ENCODE measurements around the gene IAH1. TPM values are rescaled to one million over a fixed set of nuclear protein-coding genes. Genes with fewer than 3 reads are reported as not detected.

IAH1 gene, protein sequence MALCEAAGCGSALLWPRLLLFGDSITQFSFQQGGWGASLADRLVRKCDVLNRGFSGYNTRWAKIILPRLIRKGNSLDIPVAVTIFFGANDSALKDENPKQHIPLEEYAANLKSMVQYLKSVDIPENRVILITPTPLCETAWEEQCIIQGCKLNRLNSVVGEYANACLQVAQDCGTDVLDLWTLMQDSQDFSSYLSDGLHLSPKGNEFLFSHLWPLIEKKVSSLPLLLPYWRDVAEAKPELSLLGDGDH
- total RNA-seq: 10 to 100 TPM; 44.9 to 76.0 TPM
- polyA plus RNA-seq (ENCODE audit: insufficient read length in 2 of 2): 10 to 100 TPM; 63.9 to 72.8 TPM
- long read RNA-seq, donor 1, transcript IAH1-202 (5 exons, 2,137 nt): minor isoform, 5 of 59 reads
- long read RNA-seq, donor 1, transcript IAH1-215 (6 exons, 1,266 nt): major isoform, 43 of 59 reads
- long read RNA-seq, donor 1, partial matches to known transcripts: 5 of 59 reads
- long read RNA-seq, donor 1, other reads (novel, unspliced or antisense): 0 of 59 reads
- long read RNA-seq, donor 2, transcript IAH1-215 (6 exons, 1,266 nt): major isoform, 12 of 18 reads
- long read RNA-seq, donor 2, partial matches to known transcripts: 0 of 18 reads
- long read RNA-seq, donor 2, other reads (novel, unspliced or antisense): 0 of 18 reads
- long read RNA-seq, donor 3, transcript IAH1-215 (6 exons, 1,266 nt): major isoform, 14 of 17 reads
- long read RNA-seq, donor 3, partial matches to known transcripts: 0 of 17 reads
- long read RNA-seq, donor 3, other reads (novel, unspliced or antisense): 0 of 17 reads
- long read RNA-seq, donor 4, transcript IAH1-202 (5 exons, 2,137 nt): minor isoform, 8 of 51 reads
- long read RNA-seq, donor 4, transcript IAH1-215 (6 exons, 1,266 nt): major isoform, 39 of 51 reads
- long read RNA-seq, donor 4, partial matches to known transcripts: 0 of 51 reads
- long read RNA-seq, donor 4, other reads (novel, unspliced or antisense): 0 of 51 reads

GRCh38 chr2:9474361-9475057, at the start of gene IAH1:
Gene IAH1 (plus strand): TSS chr2:9474551. CDS start chr2:9474567, 16 bp downstream.
- Histone ChIP-seq H3K36me3 (ENCODE audit: control insufficient read depth, insufficient read depth, low read length) (peaks cover 15% of the 10 kb centered on the region), H3K9me3 (ENCODE audit: control insufficient read depth, insufficient read depth, low read length) (no peaks in the 10 kb centered on the region), H3K4me3 (ENCODE audit: low read depth, low read length) (peak within 1 kb of the TSS; percentile 79), H3K27ac (ENCODE audit: low read depth, low read length) (peak within 1 kb of the TSS; percentile 33), H3K4me1 (ENCODE audit: control insufficient read depth, insufficient read depth, low read length) (peaks cover 18% of the 10 kb centered on the region), H3K27me3 (ENCODE audit: control insufficient read depth, insufficient read depth, low read length) (no peaks in the 10 kb centered on the region)
- WGBS (ENCODE audit: insufficient coverage): under 1% methylated on average over 91 of the region's 91 CpGs
- DNase-seq (ENCODE audit: low read depth in 4 of 6, low spot score in 6 of 6): peak; percentile 40 to 88 (median 50)

DNA sequence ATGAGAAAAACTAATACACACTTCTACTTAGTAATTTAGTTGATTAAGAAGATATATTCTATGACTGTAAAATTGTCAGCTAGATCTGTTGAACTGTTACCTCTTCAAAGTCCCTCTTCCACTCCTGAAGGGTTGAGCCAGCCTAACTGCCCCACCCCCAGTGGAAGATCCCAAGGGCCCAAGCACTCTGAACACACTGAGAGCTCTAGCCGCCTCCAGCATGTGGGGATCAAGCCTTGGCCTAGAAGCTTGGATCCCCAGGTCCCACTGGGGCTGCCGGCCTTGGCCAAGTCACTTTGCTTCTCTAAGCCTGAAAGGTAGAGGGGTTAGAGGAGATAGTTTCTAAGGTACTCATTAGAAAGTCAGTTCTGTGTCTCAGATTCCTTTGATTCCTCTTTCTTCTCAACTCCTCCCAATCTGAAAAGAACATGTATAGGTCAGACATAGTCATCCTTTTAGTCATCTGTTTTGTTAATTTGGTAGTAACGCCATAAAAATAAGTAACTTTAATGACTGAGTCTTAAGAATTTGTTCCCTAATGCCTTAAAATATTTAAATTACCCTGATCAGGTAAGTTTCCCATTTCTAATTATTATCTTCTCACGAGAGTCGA, 45.3 kb upstream of the IAH1 start:
- Histone ChIP-seq H3K4me1 (ENCODE audit: control insufficient read depth, insufficient read depth, low read length) (peaks cover 4% of the 10 kb centered on the region), H3K27me3 (ENCODE audit: control insufficient read depth, insufficient read depth, low read length) (no peaks in the 10 kb centered on the region), H3K9me3 (ENCODE audit: control insufficient read depth, insufficient read depth, low read length) (no peaks in the 10 kb centered on the region), H3K27ac (ENCODE audit: low read depth, low read length) (no peak overlapping the region), H3K36me3 (ENCODE audit: control insufficient read depth, insufficient read depth, low read length) (peaks cover 22% of the 10 kb centered on the region), H3K4me3 (ENCODE audit: low read depth, low read length) (no peak overlapping the region)
- WGBS (ENCODE audit: insufficient coverage): 83% methylated on average over 1 of the region's 5 CpGs
- no peak for DNase-seq (ENCODE audit: low read depth in 4 of 6, low spot score in 6 of 6)

- Histone ChIP-seq H3K9me3 (ENCODE audit: control insufficient read depth, insufficient read depth, low read length) (no peaks in the 10 kb centered on the region), H3K4me3 (ENCODE audit: low read depth, low read length) (no peak overlapping the region), H3K27me3 (ENCODE audit: control insufficient read depth, insufficient read depth, low read length) (no peaks in the 10 kb centered on the region), H3K36me3 (ENCODE audit: control insufficient read depth, insufficient read depth, low read length) (peaks cover 23% of the 10 kb centered on the region), H3K4me1 (ENCODE audit: control insufficient read depth, insufficient read depth, low read length) (no peaks in the 10 kb centered on the region), H3K27ac (ENCODE audit: low read depth, low read length) (no peak overlapping the region)
- WGBS (ENCODE audit: insufficient coverage): no CpG with 5 or more reads among the region's 2 CpGs
- no peak for DNase-seq (ENCODE audit: low read depth in 4 of 6, low spot score in 6 of 6)
Observed at GRCh38 chr2:9430316-9431293, 43.7 kb upstream of the IAH1 start.

DNA sequence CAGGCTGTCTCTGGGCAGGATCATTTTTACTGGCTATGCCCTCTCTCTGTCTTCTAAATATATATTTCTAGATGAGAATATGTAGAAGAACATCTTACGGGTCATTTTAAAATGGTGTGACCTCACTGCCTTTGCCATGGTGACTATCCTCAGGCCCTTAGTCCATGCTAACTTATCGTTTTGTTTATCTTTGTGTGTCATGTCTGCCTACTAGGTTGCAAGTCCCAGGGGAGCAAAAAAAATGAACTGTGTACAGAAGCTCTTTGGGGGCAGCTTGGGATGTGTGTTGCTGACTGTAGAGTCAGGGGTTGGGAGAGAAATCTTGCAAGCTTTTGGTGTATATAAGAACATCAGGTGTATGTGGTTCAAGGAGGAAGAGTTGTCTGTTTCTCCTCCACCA, 39.9 kb upstream of the IAH1 start:
- Histone ChIP-seq H3K9me3 (ENCODE audit: control insufficient read depth, insufficient read depth, low read length) (no peaks in the 10 kb centered on the region), H3K27ac (ENCODE audit: low read depth, low read length) (no peak overlapping the region), H3K36me3 (ENCODE audit: control insufficient read depth, insufficient read depth, low read length) (peaks cover 49% of the 10 kb centered on the region), H3K27me3 (ENCODE audit: control insufficient read depth, insufficient read depth, low read length) (no peaks in the 10 kb centered on the region), H3K4me3 (ENCODE audit: low read depth, low read length) (no peak overlapping the region), H3K4me1 (ENCODE audit: control insufficient read depth, insufficient read depth, low read length) (no peaks in the 10 kb centered on the region)
- DNase-seq (ENCODE audit: low read depth in 4 of 6, low spot score in 6 of 6): no peak
- WGBS (ENCODE audit: insufficient coverage): 89% methylated on average over 1 of the region's 2 CpGs

- H3K4me3 ChIP-seq (ENCODE audit: low read depth, low read length): no peak overlapping the region
- no peaks in the 10 kb centered on the region for H3K4me1 ChIP-seq (ENCODE audit: control insufficient read depth, insufficient read depth, low read length)
- no peaks in the 10 kb centered on the region for H3K9me3 ChIP-seq (ENCODE audit: control insufficient read depth, insufficient read depth, low read length)
- H3K36me3 ChIP-seq (ENCODE audit: control insufficient read depth, insufficient read depth, low read length): peaks cover 54% of the 10 kb centered on the region
- DNase-seq (ENCODE audit: low read depth in 4 of 6, low spot score in 6 of 6): no peak
- WGBS (ENCODE audit: insufficient coverage): no CpG with 5 or more reads among the region's 1 CpG
- H3K27ac ChIP-seq (ENCODE audit: low read depth, low read length): no peak overlapping the region
- no peaks in the 10 kb centered on the region for H3K27me3 ChIP-seq (ENCODE audit: control insufficient read depth, insufficient read depth, low read length)
Observed at GRCh38 chr2:9439536-9439935, 34.8 kb upstream of the IAH1 start.

GRCh38 chr2:9440058-9440727, 34.2 kb upstream of the IAH1 start:
- Histone ChIP-seq H3K4me1 (ENCODE audit: control insufficient read depth, insufficient read depth, low read length) (no peaks in the 10 kb centered on the region), H3K27me3 (ENCODE audit: control insufficient read depth, insufficient read depth, low read length) (no peaks in the 10 kb centered on the region), H3K9me3 (ENCODE audit: control insufficient read depth, insufficient read depth, low read length) (no peaks in the 10 kb centered on the region), H3K27ac (ENCODE audit: low read depth, low read length) (no peak overlapping the region), H3K4me3 (ENCODE audit: low read depth, low read length) (no peak overlapping the region), H3K36me3 (ENCODE audit: control insufficient read depth, insufficient read depth, low read length) (peaks cover 56% of the 10 kb centered on the region)
- no peak for DNase-seq (ENCODE audit: low read depth in 4 of 6, low spot score in 6 of 6)
- no CpG with 5 or more reads among the region's 1 CpG for WGBS (ENCODE audit: insufficient coverage)

- H3K36me3 ChIP-seq (ENCODE audit: control insufficient read depth, insufficient read depth, low read length): peaks cover 56% of the 10 kb centered on the region
- DNase-seq (ENCODE audit: low read depth in 4 of 6, low spot score in 6 of 6): no peak
- H3K4me1 ChIP-seq (ENCODE audit: control insufficient read depth, insufficient read depth, low read length): no peaks in the 10 kb centered on the region
- no peak overlapping the region for H3K27ac ChIP-seq (ENCODE audit: low read depth, low read length)
- no peaks in the 10 kb centered on the region for H3K9me3 ChIP-seq (ENCODE audit: control insufficient read depth, insufficient read depth, low read length)
- WGBS (ENCODE audit: insufficient coverage): 100% methylated on average over 1 of the region's 3 CpGs
- no peaks in the 10 kb centered on the region for H3K27me3 ChIP-seq (ENCODE audit: control insufficient read depth, insufficient read depth, low read length)
- no peak overlapping the region for H3K4me3 ChIP-seq (ENCODE audit: low read depth, low read length)
Observed at GRCh38 chr2:9441556-9441955, 32.8 kb upstream of the IAH1 start.

DNA sequence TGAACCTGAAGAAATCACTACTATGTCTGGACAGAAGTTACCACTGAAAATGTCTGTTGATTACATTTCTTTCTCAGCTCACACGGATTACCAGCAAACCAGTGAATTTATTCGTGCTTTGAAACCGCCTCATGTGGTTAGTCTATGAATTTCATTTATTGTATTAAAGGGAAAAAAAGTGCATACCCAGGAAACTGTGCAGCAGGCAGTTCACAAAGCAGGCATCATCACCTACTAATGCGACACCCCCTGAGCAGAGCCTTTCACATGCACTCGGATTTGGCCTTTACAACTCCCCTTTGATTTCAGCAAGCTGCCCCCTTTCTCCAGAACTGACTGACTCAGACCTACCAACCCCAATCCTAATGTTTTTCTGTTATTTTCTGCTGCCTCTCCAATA, 30.8 kb upstream of the IAH1 start:
- Histone ChIP-seq H3K36me3 (ENCODE audit: control insufficient read depth, insufficient read depth, low read length) (peaks cover 43% of the 10 kb centered on the region), H3K4me1 (ENCODE audit: control insufficient read depth, insufficient read depth, low read length) (no peaks in the 10 kb centered on the region), H3K9me3 (ENCODE audit: control insufficient read depth, insufficient read depth, low read length) (no peaks in the 10 kb centered on the region), H3K27ac (ENCODE audit: low read depth, low read length) (no peak overlapping the region), H3K4me3 (ENCODE audit: low read depth, low read length) (no peak overlapping the region), H3K27me3 (ENCODE audit: control insufficient read depth, insufficient read depth, low read length) (no peaks in the 10 kb centered on the region)
- no peak for DNase-seq (ENCODE audit: low read depth in 4 of 6, low spot score in 6 of 6)
- WGBS (ENCODE audit: insufficient coverage): 86% methylated on average over 2 of the region's 5 CpGs

All from spinal cord (tissue), 10 donors.